Mammary epithelial cell (primary cell): ENCODE data around the gene ZNF365.

Experiments used
- EZH2 ChIP-seq: IDR thresholded peaks from 2 replicates; pipeline ENCODE4 v1.6.1; 2012; ENCODE audit warnings: low read length, inconsistent platforms, borderline replicate concordance
- TF ChIP-seq, protein P1 (sequence below), 2 donors: IDR thresholded peaks in 1 of 2; conservative IDR thresholded peaks in 1 of 2; 2 replicates each; pipeline ENCODE4 v1.5.1; 2011 to 2012; ENCODE audit warnings: inconsistent platforms in 2 of 2, low read length in 2 of 2, mild to moderate bottlenecking in 2 of 2, control low read depth in 1 of 2, low read depth in 1 of 2; ENCODE audit not compliant: insufficient read depth in 1 of 2; ENCODE audit errors: extremely low read depth in 1 of 2

DNA sequence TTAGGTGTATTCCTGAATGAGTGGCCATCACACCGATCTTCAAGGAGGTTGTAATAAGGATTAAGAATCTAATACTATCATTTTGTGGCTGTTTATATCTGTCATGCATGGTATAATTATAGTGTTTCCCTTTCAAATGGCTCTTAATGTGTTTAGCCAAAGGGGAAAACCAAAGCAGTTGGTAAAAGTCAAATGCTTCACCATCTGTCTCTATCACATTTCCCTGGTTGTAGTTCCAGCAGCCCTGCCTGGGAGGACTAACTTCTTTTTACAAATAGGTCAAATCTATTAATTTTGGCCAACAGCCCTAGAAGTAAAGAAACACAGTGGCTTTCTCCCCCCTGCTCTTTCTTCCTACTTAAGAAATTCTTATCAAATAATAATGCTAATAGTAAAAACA lies 56.7 kb downstream of the ZNF365 start:
- TF ChIP-seq, protein P1, sequence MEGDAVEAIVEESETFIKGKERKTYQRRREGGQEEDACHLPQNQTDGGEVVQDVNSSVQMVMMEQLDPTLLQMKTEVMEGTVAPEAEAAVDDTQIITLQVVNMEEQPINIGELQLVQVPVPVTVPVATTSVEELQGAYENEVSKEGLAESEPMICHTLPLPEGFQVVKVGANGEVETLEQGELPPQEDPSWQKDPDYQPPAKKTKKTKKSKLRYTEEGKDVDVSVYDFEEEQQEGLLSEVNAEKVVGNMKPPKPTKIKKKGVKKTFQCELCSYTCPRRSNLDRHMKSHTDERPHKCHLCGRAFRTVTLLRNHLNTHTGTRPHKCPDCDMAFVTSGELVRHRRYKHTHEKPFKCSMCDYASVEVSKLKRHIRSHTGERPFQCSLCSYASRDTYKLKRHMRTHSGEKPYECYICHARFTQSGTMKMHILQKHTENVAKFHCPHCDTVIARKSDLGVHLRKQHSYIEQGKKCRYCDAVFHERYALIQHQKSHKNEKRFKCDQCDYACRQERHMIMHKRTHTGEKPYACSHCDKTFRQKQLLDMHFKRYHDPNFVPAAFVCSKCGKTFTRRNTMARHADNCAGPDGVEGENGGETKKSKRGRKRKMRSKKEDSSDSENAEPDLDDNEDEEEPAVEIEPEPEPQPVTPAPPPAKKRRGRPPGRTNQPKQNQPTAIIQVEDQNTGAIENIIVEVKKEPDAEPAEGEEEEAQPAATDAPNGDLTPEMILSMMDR (conservative IDR thresholded peaks at IDR 0.05 in 1 of 2, IDR thresholded peaks at IDR 0.05 in 1 of 2; ENCODE audit: extremely low read depth in 1 of 2, insufficient read depth in 1 of 2, low read depth in 1 of 2, low read length in 2 of 2), result no peak
- TF ChIP-seq EZH2, result no peak
